ENCODE results near the gene RBBP5. TPM values are rescaled to one million over a fixed set of nuclear protein-coding genes. Genes with fewer than 3 reads are reported as not detected.

RBBP5 gene
- total and polyA plus RNA-seq, 2 experiments from 2014 or later, result 14.1 to 26.5 TPM

GRCh38 chr1:205064741-205065316 is 56.9 kb downstream of the RBBP5 start:
- H3K4me1 ChIP-seq (ENCODE audit: insufficient read depth), result no peaks in the 10 kb centered on the region
- H3K27ac Mint-ChIP-seq, result no peak overlapping the region

More at GRCh38 chr1:205064741-205065316, 56.9 kb downstream of the RBBP5 start:
- Histone ChIP-seq H3F3A (replicated peaks; ENCODE audit: low read depth) (no peaks in the 10 kb centered on the region), H3K27ac (ENCODE audit: low read depth) (no peak overlapping the region), H3K9me2 (ENCODE audit: insufficient read depth) (no peaks in the 10 kb centered on the region), H3K36me3 (ENCODE audit: insufficient read depth) (no peaks in the 10 kb centered on the region), H4K20me1 (replicated peaks; ENCODE audit: insufficient read depth) (no peaks in the 10 kb centered on the region), H2AFZ (no peak overlapping the region), H3K79me2 (replicated peaks; ENCODE audit: insufficient read depth) (no peaks in the 10 kb centered on the region), H3K27me3 (ENCODE audit: insufficient read depth) (no peaks in the 10 kb centered on the region), H3K4me2 (no peak overlapping the region), H3K4me3 (no peak overlapping the region)
- no peak for DNase-seq (ENCODE audit: low spot score)
- ATAC-seq, result no peak
- Mint-ChIP-seq H3K36me3 (ENCODE audit: low read depth) (no peaks in the 10 kb centered on the region), H3K9me3 (no peaks in the 10 kb centered on the region), H3K27me3 (ENCODE audit: insufficient read depth, low read depth, poor library complexity) (peaks cover 13% of the 10 kb centered on the region), H3K4me3 (no peak overlapping the region), H3K4me1 (peaks cover 14% of the 10 kb centered on the region)
- TF ChIP-seq CREB1 (CRISPR knock-in tag; IDR thresholded peaks at IDR 0.05; ENCODE audit: low read depth), result no peak
- no peak for TF ChIP-seq ZNF462 (CRISPR knock-in tag; IDR thresholded peaks at IDR 0.05)
- TF ChIP-seq REST (IDR thresholded peaks at IDR 0.05; ENCODE audit: unreplicated experiment), result no peak
- TF ChIP-seq, protein P1, sequence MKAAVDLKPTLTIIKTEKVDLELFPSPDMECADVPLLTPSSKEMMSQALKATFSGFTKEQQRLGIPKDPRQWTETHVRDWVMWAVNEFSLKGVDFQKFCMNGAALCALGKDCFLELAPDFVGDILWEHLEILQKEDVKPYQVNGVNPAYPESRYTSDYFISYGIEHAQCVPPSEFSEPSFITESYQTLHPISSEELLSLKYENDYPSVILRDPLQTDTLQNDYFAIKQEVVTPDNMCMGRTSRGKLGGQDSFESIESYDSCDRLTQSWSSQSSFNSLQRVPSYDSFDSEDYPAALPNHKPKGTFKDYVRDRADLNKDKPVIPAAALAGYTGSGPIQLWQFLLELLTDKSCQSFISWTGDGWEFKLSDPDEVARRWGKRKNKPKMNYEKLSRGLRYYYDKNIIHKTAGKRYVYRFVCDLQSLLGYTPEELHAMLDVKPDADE (IDR thresholded peaks at IDR 0.05), result no peak
- no peak for TF ChIP-seq STAT1 (IDR thresholded peaks at IDR 0.05; ENCODE audit: unreplicated experiment)
- TF ChIP-seq EZH2 (IDR thresholded peaks at IDR 0.05; ENCODE audit: low read depth, unreplicated experiment), result no peak
- TF ChIP-seq ZNF114 (CRISPR knock-in tag; IDR thresholded peaks at IDR 0.05), result no peak
- no peak for TF ChIP-seq POLR2AphosphoS5 (IDR thresholded peaks at IDR 0.05; ENCODE audit: low read depth)
- TF ChIP-seq ZNF331 (CRISPR knock-in tag; IDR thresholded peaks at IDR 0.05; ENCODE audit: low read depth), result no peak
- no peak for TF ChIP-seq JUNB (IDR thresholded peaks at IDR 0.05; ENCODE audit: unreplicated experiment)
- no peak for TF ChIP-seq EZH2phosphoT487 (IDR thresholded peaks at IDR 0.05; ENCODE audit: unreplicated experiment)
- no peak for TF ChIP-seq NANOG (IDR thresholded peaks at IDR 0.05; ENCODE audit: borderline replicate concordance)
- TF ChIP-seq, protein P2, sequence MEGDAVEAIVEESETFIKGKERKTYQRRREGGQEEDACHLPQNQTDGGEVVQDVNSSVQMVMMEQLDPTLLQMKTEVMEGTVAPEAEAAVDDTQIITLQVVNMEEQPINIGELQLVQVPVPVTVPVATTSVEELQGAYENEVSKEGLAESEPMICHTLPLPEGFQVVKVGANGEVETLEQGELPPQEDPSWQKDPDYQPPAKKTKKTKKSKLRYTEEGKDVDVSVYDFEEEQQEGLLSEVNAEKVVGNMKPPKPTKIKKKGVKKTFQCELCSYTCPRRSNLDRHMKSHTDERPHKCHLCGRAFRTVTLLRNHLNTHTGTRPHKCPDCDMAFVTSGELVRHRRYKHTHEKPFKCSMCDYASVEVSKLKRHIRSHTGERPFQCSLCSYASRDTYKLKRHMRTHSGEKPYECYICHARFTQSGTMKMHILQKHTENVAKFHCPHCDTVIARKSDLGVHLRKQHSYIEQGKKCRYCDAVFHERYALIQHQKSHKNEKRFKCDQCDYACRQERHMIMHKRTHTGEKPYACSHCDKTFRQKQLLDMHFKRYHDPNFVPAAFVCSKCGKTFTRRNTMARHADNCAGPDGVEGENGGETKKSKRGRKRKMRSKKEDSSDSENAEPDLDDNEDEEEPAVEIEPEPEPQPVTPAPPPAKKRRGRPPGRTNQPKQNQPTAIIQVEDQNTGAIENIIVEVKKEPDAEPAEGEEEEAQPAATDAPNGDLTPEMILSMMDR (conservative IDR thresholded peaks at IDR 0.05; ENCODE audit: low read depth in 2 of 2), result no peak
